NCI-H1105 treated with DMSO at 0.1 percent for 48 hours (cell line): ENCODE data around the gene G0S2.

Experiments
- DNase-seq: peaks from one replicate; lab custom pipeline; 2025; lab: John Stamatoyannopoulos, UW

G0S2 gene

GRCh38 chr1:209720326-209720725 lies 45.1 kb downstream of the G0S2 start:
- DNase-seq = no peak

GRCh38 chr1:209720826-209721225 lies 45.6 kb downstream of the G0S2 start:
- DNase-seq = no peak

GRCh38 chr1:209721323-209721722 lies 46.1 kb downstream of the G0S2 start:
- DNase-seq = no peak

- no peak for DNase-seq
These were observed 48.1 kb downstream of the G0S2 start for GRCh38 chr1:209723265-209723664.

- DNase-seq = no peak
These were observed 48.8 kb downstream of the G0S2 start for GRCh38 chr1:209723756-209724693.
